Heart left ventricle (tissue), 13 donors: ENCODE data around the gene SOD1.

Experiments
- POLR2A ChIP-seq, 2 donors: fragments of 450-650 bp; IDR thresholded peaks; one replicate each; pipeline ENCODE4 v1.6.1; 2017; ENCODE audit warnings: antibody characterized with exemption in 2 of 2, mild to moderate bottlenecking in 2 of 2, moderate library complexity in 2 of 2
- TF ChIP-seq, protein P1 (sequence below), 12 donors: fragments of 200-600 bp; sonication (generic) in 4 of 12; IDR thresholded peaks; one replicate each; pipeline versions ENCODE4 v1.5.0 to v1.8.0; 2018 to 2022; ENCODE audit warnings: antibody characterized with exemption in 12 of 12, mild to moderate bottlenecking in 5 of 12
- donor health status: ischemic (EF 13 %, LVEDD 7.1; RV severe dilation, severe dysfunction).
- donor health status: DM: no; HTN: yes; CAD: no.
- donor health status: DM: no; HTN: no; CAD: no.
- donor health status: ischemic (EF 25% LVEDD 6.9; RV normal size, moderate dysfunction).
- donor health status: ischemic (EF 25% LVEDD 5.7; RV mildly dilated, moderate dysfunction).
- donor health status: ischemic (EF 35%, LVEDD 5.7; RV mildly dilated, moderate dysfunction).
- donor health status: nonischemic (EF 11% LVEDD 7.7; RV severe dilation, severe dysfunction).
- donor health status: DM: yes; HTN: yes; CAD: no.
- donor health status: PGD.
- donor health status: ischemic (EF 29% LVEDD 5.4; RV normal size, mild dysfunction).
- donor health status: nonischemic (EF 23%, LVEDD 6.1; RV moderate dilation, normal function).

DNA sequence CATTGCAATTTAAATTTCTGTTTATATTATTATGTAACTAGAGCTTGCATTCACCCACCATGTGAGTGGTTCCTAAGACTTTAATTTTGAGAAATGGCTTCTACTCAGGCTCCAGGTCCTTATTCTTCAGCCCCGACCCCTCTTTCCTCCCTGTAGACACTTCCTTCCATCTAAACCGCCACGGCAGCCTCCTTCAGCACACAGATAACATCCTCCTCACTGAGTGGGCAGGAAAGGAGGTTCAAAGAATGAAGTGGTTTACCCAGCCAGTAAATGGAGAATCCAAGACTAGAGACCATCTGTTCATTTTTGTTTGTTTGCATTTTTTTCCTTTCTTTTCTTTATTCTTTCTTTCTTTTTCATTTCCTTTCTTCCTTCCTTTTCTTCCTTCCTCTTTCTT, 37.1 kb upstream of the SOD1 start:
- TF ChIP-seq POLR2A (IDR thresholded peaks at IDR 0.05), result no peak
- TF ChIP-seq, protein P1, sequence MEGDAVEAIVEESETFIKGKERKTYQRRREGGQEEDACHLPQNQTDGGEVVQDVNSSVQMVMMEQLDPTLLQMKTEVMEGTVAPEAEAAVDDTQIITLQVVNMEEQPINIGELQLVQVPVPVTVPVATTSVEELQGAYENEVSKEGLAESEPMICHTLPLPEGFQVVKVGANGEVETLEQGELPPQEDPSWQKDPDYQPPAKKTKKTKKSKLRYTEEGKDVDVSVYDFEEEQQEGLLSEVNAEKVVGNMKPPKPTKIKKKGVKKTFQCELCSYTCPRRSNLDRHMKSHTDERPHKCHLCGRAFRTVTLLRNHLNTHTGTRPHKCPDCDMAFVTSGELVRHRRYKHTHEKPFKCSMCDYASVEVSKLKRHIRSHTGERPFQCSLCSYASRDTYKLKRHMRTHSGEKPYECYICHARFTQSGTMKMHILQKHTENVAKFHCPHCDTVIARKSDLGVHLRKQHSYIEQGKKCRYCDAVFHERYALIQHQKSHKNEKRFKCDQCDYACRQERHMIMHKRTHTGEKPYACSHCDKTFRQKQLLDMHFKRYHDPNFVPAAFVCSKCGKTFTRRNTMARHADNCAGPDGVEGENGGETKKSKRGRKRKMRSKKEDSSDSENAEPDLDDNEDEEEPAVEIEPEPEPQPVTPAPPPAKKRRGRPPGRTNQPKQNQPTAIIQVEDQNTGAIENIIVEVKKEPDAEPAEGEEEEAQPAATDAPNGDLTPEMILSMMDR (IDR thresholded peaks at IDR 0.05), result no peak
